ENCODE results near the gene UCK1. TPM values are rescaled to one million over a fixed set of nuclear protein-coding genes. Genes with fewer than 3 reads are reported as not detected.
A peak's percentile ranks its signal among the peaks of the same experiment; 100 is the strongest.

The UCK1 gene
- total RNA-seq, 3 donors from 2014 or later: 21.1 to 23.3 (median 22.9) TPM

GRCh38 chr9:131502781-131503625 is 28.1 kb downstream of the UCK1 start, which contains the start of gene POMT1:
TSS of gene POMT1 (plus strand) at chr9:131502918. CDS start at chr9:131504219, 1,301 bp downstream.
- H3K27me3 Mint-ChIP-seq (ENCODE audit: low read depth): no peaks in the 10 kb centered on the region
- no peaks in the 10 kb centered on the region for H3K9me3 Mint-ChIP-seq
- DNase-seq (peak; percentile 84), ATAC-seq (peak; percentile 57)
- H3K4me3 Mint-ChIP-seq: peak within 1 kb of the TSS; percentile 94
- peaks cover 58% of the 10 kb centered on the region for H3K4me1 Mint-ChIP-seq (ENCODE audit: low read depth)
- H3K36me3 Mint-ChIP-seq (ENCODE audit: insufficient read depth): peaks cover 14% of the 10 kb centered on the region

- peaks cover 18% of the 10 kb centered on the region for H3K36me3 Mint-ChIP-seq (ENCODE audit: insufficient read depth)
- peak; percentile 42 to 46 for ATAC-seq
- no peaks in the 10 kb centered on the region for H3K27me3 Mint-ChIP-seq (ENCODE audit: low read depth)
- DNase-seq: peak; percentile 41
- H3K4me1 Mint-ChIP-seq (ENCODE audit: low read depth): peaks cover 62% of the 10 kb centered on the region
- no peaks in the 10 kb centered on the region for H3K9me3 Mint-ChIP-seq
- H3K4me3 Mint-ChIP-seq: peak overlapping the region; percentile 94
Measured at GRCh38 chr9:131500939-131501541, 30.0 kb downstream of the UCK1 start.

DNA sequence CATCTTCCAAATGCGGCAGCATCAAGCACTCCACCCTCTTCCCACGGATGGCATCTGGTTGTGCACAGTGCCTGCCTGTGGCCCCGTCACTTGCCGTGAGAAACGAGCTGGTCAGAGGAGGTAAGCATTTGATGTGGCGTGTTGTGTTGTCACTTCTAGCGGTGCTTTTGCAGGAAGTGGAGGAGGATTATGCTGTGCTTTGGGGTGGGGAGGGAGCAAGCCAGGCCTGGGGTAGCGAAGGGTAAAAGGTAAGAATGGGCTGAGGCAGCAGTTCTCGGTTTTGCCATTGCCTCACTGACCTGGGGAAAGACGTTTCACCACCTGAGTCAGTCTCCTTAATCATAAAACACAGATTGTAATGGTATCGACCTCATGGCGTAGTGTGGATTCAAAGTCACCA is 30.7 kb downstream of the UCK1 start:
- DNase-seq (peak; percentile 58), ATAC-seq (peak; percentile 54 to 59)
- no peaks in the 10 kb centered on the region for H3K9me3 Mint-ChIP-seq
- H3K27me3 Mint-ChIP-seq (ENCODE audit: low read depth): no peaks in the 10 kb centered on the region
- peaks cover 18% of the 10 kb centered on the region for H3K36me3 Mint-ChIP-seq (ENCODE audit: insufficient read depth)
- H3K4me3 Mint-ChIP-seq: peak overlapping the region; percentile 94
- peaks cover 59% of the 10 kb centered on the region for H3K4me1 Mint-ChIP-seq (ENCODE audit: low read depth)

GRCh38 chr9:131499254-131499767 is 31.8 kb downstream of the UCK1 start:
- peaks cover 53% of the 10 kb centered on the region for H3K4me1 Mint-ChIP-seq (ENCODE audit: low read depth)
- H3K4me3 Mint-ChIP-seq: no peak overlapping the region
- ATAC-seq (no peak), DNase-seq (no peak)
- peaks cover 21% of the 10 kb centered on the region for H3K36me3 Mint-ChIP-seq (ENCODE audit: insufficient read depth)
- H3K27me3 Mint-ChIP-seq (ENCODE audit: low read depth): no peaks in the 10 kb centered on the region
- H3K9me3 Mint-ChIP-seq: no peaks in the 10 kb centered on the region

GRCh38 chr9:131496844-131497405 is 34.1 kb downstream of the UCK1 start:
- Mint-ChIP-seq H3K9me3 (no peaks in the 10 kb centered on the region), H3K36me3 (ENCODE audit: insufficient read depth) (peaks cover 37% of the 10 kb centered on the region)
- no peak for ATAC-seq

GRCh38 chr9:131495785-131496184 is 35.3 kb downstream of the UCK1 start:
- peaks cover 45% of the 10 kb centered on the region for H3K36me3 Mint-ChIP-seq (ENCODE audit: insufficient read depth)
- peaks cover 30% of the 10 kb centered on the region for H3K4me1 Mint-ChIP-seq (ENCODE audit: low read depth)
- no peaks in the 10 kb centered on the region for H3K9me3 Mint-ChIP-seq
- ATAC-seq: no peak
- no peak for DNase-seq
- H3K4me3 Mint-ChIP-seq: no peak overlapping the region
- H3K27me3 Mint-ChIP-seq (ENCODE audit: low read depth): no peaks in the 10 kb centered on the region

More at GRCh38 chr9:131496844-131497405, 34.1 kb downstream of the UCK1 start:
- H3K4me1 Mint-ChIP-seq (ENCODE audit: low read depth): peaks cover 42% of the 10 kb centered on the region
- no peak overlapping the region for H3K4me3 Mint-ChIP-seq
- no peak for DNase-seq
- no peaks in the 10 kb centered on the region for H3K27me3 Mint-ChIP-seq (ENCODE audit: low read depth)

DNA sequence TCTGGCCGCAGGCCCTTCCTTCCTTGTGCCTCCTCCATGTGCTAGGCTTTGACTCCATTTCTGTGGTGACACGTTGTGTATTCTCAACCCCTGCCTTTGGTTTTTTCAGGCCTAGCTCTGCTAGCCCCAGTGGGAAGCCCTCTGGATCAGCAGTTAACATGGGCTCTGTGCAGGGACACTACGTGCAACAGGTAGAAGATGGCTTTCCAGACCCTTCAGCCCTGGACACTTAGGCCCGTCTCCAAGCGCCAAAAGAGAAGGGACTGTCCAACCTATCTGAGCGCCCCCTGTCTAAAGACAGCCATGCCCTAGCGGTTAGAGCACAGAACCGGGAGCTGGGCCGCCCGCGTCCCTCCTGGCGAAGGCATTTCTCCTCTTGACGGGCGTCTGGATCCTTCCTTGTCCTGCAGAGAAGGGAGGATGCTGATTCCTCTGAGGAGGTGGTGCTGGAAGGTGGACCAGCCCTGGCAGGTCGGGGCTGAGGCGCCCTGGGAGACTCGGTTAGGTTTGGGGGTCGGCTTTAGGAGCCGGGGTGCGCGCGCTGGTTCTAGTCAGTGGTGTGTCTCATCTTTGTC is 36.7 kb downstream of the UCK1 start:
- Mint-ChIP-seq H3K9me3 (no peaks in the 10 kb centered on the region), H3K36me3 (ENCODE audit: insufficient read depth) (peaks cover 59% of the 10 kb centered on the region), H3K4me1 (ENCODE audit: low read depth) (peaks cover 17% of the 10 kb centered on the region), H3K4me3 (no peak overlapping the region), H3K27me3 (ENCODE audit: low read depth) (no peaks in the 10 kb centered on the region)
- no peak for ATAC-seq
- DNase-seq: no peak

GRCh38 chr9:131492070-131492469 is 39.0 kb downstream of the UCK1 start:
- Mint-ChIP-seq H3K4me1 (ENCODE audit: low read depth) (no peaks in the 10 kb centered on the region), H3K4me3 (no peak overlapping the region), H3K9me3 (no peaks in the 10 kb centered on the region), H3K36me3 (ENCODE audit: insufficient read depth) (peaks cover 64% of the 10 kb centered on the region), H3K27me3 (ENCODE audit: low read depth) (no peaks in the 10 kb centered on the region)
- ATAC-seq (no peak), DNase-seq (no peak)

GRCh38 chr9:131491001-131491710 is 39.9 kb downstream of the UCK1 start:
- no peaks in the 10 kb centered on the region for H3K4me1 Mint-ChIP-seq (ENCODE audit: low read depth)
- H3K27me3 Mint-ChIP-seq (ENCODE audit: low read depth): no peaks in the 10 kb centered on the region
- H3K9me3 Mint-ChIP-seq: no peaks in the 10 kb centered on the region
- peaks cover 67% of the 10 kb centered on the region for H3K36me3 Mint-ChIP-seq (ENCODE audit: insufficient read depth)
- no peak overlapping the region for H3K4me3 Mint-ChIP-seq
- ATAC-seq (no peak), DNase-seq (no peak)

GRCh38 chr9:131490514-131490913 is 40.5 kb downstream of the UCK1 start:
- no peak for ATAC-seq
- H3K36me3 Mint-ChIP-seq (ENCODE audit: insufficient read depth): peaks cover 68% of the 10 kb centered on the region
- H3K4me1 Mint-ChIP-seq (ENCODE audit: low read depth): no peaks in the 10 kb centered on the region
- H3K4me3 Mint-ChIP-seq: no peak overlapping the region
- H3K9me3 Mint-ChIP-seq: no peaks in the 10 kb centered on the region
- H3K27me3 Mint-ChIP-seq (ENCODE audit: low read depth): no peaks in the 10 kb centered on the region
- DNase-seq: no peak

GRCh38 chr9:131487621-131488031 is 43.4 kb downstream of the UCK1 start:
- Mint-ChIP-seq H3K9me3 (no peaks in the 10 kb centered on the region), H3K27me3 (ENCODE audit: low read depth) (no peaks in the 10 kb centered on the region), H3K4me1 (ENCODE audit: low read depth) (no peaks in the 10 kb centered on the region), H3K36me3 (ENCODE audit: insufficient read depth) (peaks cover 59% of the 10 kb centered on the region), H3K4me3 (no peak overlapping the region)
- ATAC-seq (no peak), DNase-seq (no peak)

DNA sequence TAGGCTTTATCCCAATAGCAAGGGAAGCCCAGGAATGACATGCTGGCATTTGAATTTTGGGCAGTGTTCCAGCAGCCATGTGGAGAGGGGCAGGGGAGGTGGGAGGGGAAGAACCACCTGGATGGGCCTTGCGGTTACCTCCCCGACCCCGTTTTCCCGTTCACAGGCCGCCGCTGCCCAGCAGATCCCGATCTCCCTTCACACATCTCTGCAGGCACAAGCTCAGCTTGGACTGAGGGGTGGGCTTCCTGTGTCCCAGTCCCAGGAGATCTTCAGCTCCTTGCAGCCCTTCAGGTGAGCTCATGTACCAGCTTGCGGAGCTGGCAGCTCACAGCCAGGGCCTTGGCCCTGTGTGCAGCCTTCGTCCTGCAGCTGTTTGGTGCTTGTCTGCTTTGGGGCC is 44.1 kb downstream of the UCK1 start:
- H3K4me3 Mint-ChIP-seq: no peak overlapping the region
- H3K4me1 Mint-ChIP-seq (ENCODE audit: low read depth): no peaks in the 10 kb centered on the region
- H3K27me3 Mint-ChIP-seq (ENCODE audit: low read depth): no peaks in the 10 kb centered on the region
- ATAC-seq (no peak), DNase-seq (no peak)
- H3K9me3 Mint-ChIP-seq: no peaks in the 10 kb centered on the region
- peaks cover 61% of the 10 kb centered on the region for H3K36me3 Mint-ChIP-seq (ENCODE audit: insufficient read depth)

GRCh38 chr9:131485728-131486422 is 45.2 kb downstream of the UCK1 start:
- no peak for DNase-seq
- no peak overlapping the region for H3K4me3 Mint-ChIP-seq
- no peaks in the 10 kb centered on the region for H3K27me3 Mint-ChIP-seq (ENCODE audit: low read depth)
- peaks cover 55% of the 10 kb centered on the region for H3K36me3 Mint-ChIP-seq (ENCODE audit: insufficient read depth)
- no peaks in the 10 kb centered on the region for H3K9me3 Mint-ChIP-seq
- no peaks in the 10 kb centered on the region for H3K4me1 Mint-ChIP-seq (ENCODE audit: low read depth)
- ATAC-seq: no peak
